CD14-positive monocyte (primary cell): Measurements from ENCODE around the gene ST8SIA3. TPM values are rescaled to one million over a fixed set of nuclear protein-coding genes. Genes with fewer than 3 reads are reported as not detected.

ENCODE experiments used
- DNase-seq, 3 donors: peaks; one replicate each; pipeline ENCODE4 v3.0.0-alpha.2; 2011 to 2022
- H2AFZ ChIP-seq: 2 replicates; pipeline ENCODE4 v1.6.0; 2012; ENCODE audit warnings: mild to moderate bottlenecking, low read depth, low read length, inconsistent platforms; ENCODE audit not compliant: insufficient read depth, poor library complexity, severe bottlenecking
- H3K27ac ChIP-seq, 2 donors: 1 replicate in 1 of 2; 2 replicates in 1 of 2; pipeline ENCODE4 v1.5.1; 2012 to 2013; ENCODE audit warnings: low read length in 2 of 2, control low read depth in 1 of 2, inconsistent platforms in 1 of 2, low read depth in 1 of 2, mild to moderate bottlenecking in 1 of 2
- H3K27me3 ChIP-seq, 2 donors: one replicate each; pipeline versions ENCODE4 v1.6.0 to v1.6.1; 2011 to 2013; ENCODE audit warnings: low read length in 2 of 2; ENCODE audit not compliant: control insufficient read depth in 2 of 2, insufficient read depth in 2 of 2
- H3K36me3 ChIP-seq, 2 donors: replicated peaks in 1 of 2; 1 replicate in 1 of 2; 2 replicates in 1 of 2; pipeline versions ENCODE4 v1.5.1 to v1.6.1; 2012 to 2013; ENCODE audit warnings: low read length in 2 of 2, control low read depth in 1 of 2, inconsistent platforms in 1 of 2, mild to moderate bottlenecking in 1 of 2; ENCODE audit not compliant: insufficient read depth in 2 of 2, control insufficient read depth in 1 of 2
- H3K4me1 ChIP-seq, 2 donors: 1 replicate in 1 of 2; 2 replicates in 1 of 2; pipeline versions ENCODE4 v1.5.1 to v1.6.1; 2012 to 2013; ENCODE audit warnings: low read length in 2 of 2, control low read depth in 1 of 2, inconsistent platforms in 1 of 2, mild to moderate bottlenecking in 1 of 2, moderate library complexity in 1 of 2; ENCODE audit not compliant: insufficient read depth in 2 of 2, control insufficient read depth in 1 of 2
- H3K4me2 ChIP-seq: replicated peaks from 2 replicates; pipeline ENCODE3; 2012; ENCODE audit warnings: low read length, moderate library complexity, mild to moderate bottlenecking; ENCODE audit not compliant: poor library complexity, severe bottlenecking; ENCODE audit errors: extremely low read depth
- H3K4me3 ChIP-seq, 3 experiments: fragments of 200-600 bp in 1 of 3; sonication (generic) in 1 of 3; replicated peaks in 1 of 3; 1 replicate in 2 of 3; 2 replicates in 1 of 3; pipeline ENCODE4 v1.5.1; 2011 to 2013; ENCODE audit warnings: low read length in 3 of 3, mild to moderate bottlenecking in 3 of 3, control low read depth in 2 of 3, low read depth in 2 of 3, inconsistent platforms in 1 of 3, moderate library complexity in 1 of 3
- H3K79me2 ChIP-seq: 2 replicates; pipeline ENCODE4 v1.6.0; 2012; ENCODE audit warnings: mild to moderate bottlenecking, control low read depth, inconsistent platforms, low read length, moderate library complexity; ENCODE audit not compliant: insufficient read depth
- H3K9ac ChIP-seq: 2 replicates; pipeline ENCODE4 v1.6.0; 2017; ENCODE audit warnings: low read length, mild to moderate bottlenecking; ENCODE audit not compliant: insufficient read depth, poor library complexity, severe bottlenecking
- H3K9me3 ChIP-seq, 2 donors: replicated peaks in 1 of 2; 1 replicate in 1 of 2; 2 replicates in 1 of 2; pipeline versions ENCODE4 v1.5.1 to v1.6.1; 2012 to 2013; ENCODE audit warnings: low read length in 2 of 2, control low read depth in 1 of 2; ENCODE audit not compliant: control insufficient read depth in 1 of 2, insufficient read depth in 1 of 2
- H4K20me1 ChIP-seq: 2 replicates; pipeline ENCODE4 v1.6.0; 2012; ENCODE audit warnings: mild to moderate bottlenecking, low read length, control low read depth, moderate library complexity; ENCODE audit not compliant: insufficient read depth
- H3K27ac Mint-ChIP-seq, 7 donors: one replicate each; pipeline ENCODE4 v1.8.0; 2020; ENCODE audit warnings: mild to moderate bottlenecking in 7 of 7, mixed read lengths in 7 of 7, moderate library complexity in 6 of 7, inconsistent platforms in 2 of 7
- H3K27me3 Mint-ChIP-seq, 3 donors: one replicate each; pipeline ENCODE4 v1.8.0; 2021 to 2022; ENCODE audit warnings: low read depth in 3 of 3, mild to moderate bottlenecking in 3 of 3, mixed read lengths in 3 of 3, moderate library complexity in 3 of 3, inconsistent platforms in 1 of 3
- H3K36me3 Mint-ChIP-seq, 2 donors: one replicate each; pipeline ENCODE4 v1.8.0; 2020; ENCODE audit warnings: mixed read lengths in 2 of 2, inconsistent platforms in 1 of 2, mild to moderate bottlenecking in 1 of 2
- H3K4me1 Mint-ChIP-seq: one replicate; pipeline ENCODE4 v1.8.0; 2020; ENCODE audit warnings: mild to moderate bottlenecking, mixed read lengths
- H3K4me3 Mint-ChIP-seq, 2 donors: one replicate each; pipeline ENCODE4 v1.8.0; 2020; ENCODE audit warnings: mild to moderate bottlenecking in 2 of 2, mixed read lengths in 2 of 2, moderate library complexity in 1 of 2
- H3K9me3 Mint-ChIP-seq, 7 donors: one replicate each; pipeline ENCODE4 v1.8.0; 2020 to 2022; ENCODE audit warnings: mixed read lengths in 7 of 7, mild to moderate bottlenecking in 6 of 7, moderate library complexity in 6 of 7, inconsistent platforms in 2 of 7
- CTCF ChIP-seq: fragments of 200-600 bp; IDR thresholded peaks from one replicate; pipeline ENCODE4 v1.8.0; 2022; ENCODE audit warnings: antibody characterized with exemption, mild to moderate bottlenecking
- WGBS: methylation state at CpG from one replicate; pipeline ENCODE4 v1.1.5; 2013; ENCODE audit warnings: missing lambda C conversion rate; ENCODE audit not compliant: insufficient coverage; 5-methylcytosine and 5-hydroxymethylcytosine counted together
- intact Hi-C, 2 donors: fragments of 100-400 bp; cut with micrococcal nuclease; formaldehyde crosslinking; loops; one replicate each; pipeline versions ENCODE4 v1.15.0 to v1.15.1; 2023
- polyA plus RNA-seq, 3 donors: library from polyadenylated mRNA; depleted of rRNA in 1 of 3; unstranded in 2 of 3; stranded (reverse) in 1 of 3; fragments of 300-500 nt in 2 of 3; fragments of >200 nt in 1 of 3; fragmentation: Illumina TruSeq in 2 of 3; gene quantifications; 1 replicate in 2 of 3; 2 replicates in 1 of 3; pipeline ENCODE4 v1.2.3, GENCODE V29; 2012 to 2021

Gene ST8SIA3
- polyA plus RNA-seq, 3 donors: not detected

- H4K20me1 ChIP-seq: no peaks in the 10 kb centered on the region
- no peaks in the 10 kb centered on the region for H3K36me3 ChIP-seq
- no peak overlapping the region for H3K27ac ChIP-seq
- Mint-ChIP-seq H3K27me3 (peaks cover 3 to 12% (median 6%) of the 10 kb centered on the region in 3 donors), H3K36me3 (no peaks in the 10 kb centered on the region), H3K9me3 (peaks cover 0 to 6% (median 2%) of the 10 kb centered on the region in 7 donors), H3K4me3 (no peak overlapping the region), H3K4me1 (no peaks in the 10 kb centered on the region), H3K27ac (no peak overlapping the region)
- TF ChIP-seq CTCF: no peak
- peaks cover 3 to 11% of the 10 kb centered on the region in 2 donors for H3K27me3 ChIP-seq
- H3K4me3 ChIP-seq: no peak overlapping the region
- no peaks in the 10 kb centered on the region for H3K4me1 ChIP-seq
- H3K9me3 ChIP-seq: no peaks in the 10 kb centered on the region
- no CpG with 5 or more reads among the region's 3 CpGs for WGBS
- DNase-seq: no peak
- intact Hi-C loops: no loop called here
- no peak overlapping the region for H3K4me2 ChIP-seq
- no peak overlapping the region for H2AFZ ChIP-seq
- H3K9ac ChIP-seq: no peak overlapping the region
- no peaks in the 10 kb centered on the region for H3K79me2 ChIP-seq
These were observed 58.4 kb downstream of the ST8SIA3 start for GRCh38 chr18:57410749-57411148.

GRCh38 chr18:57416542-57416941 lies 64.2 kb downstream of the ST8SIA3 start:
- no peaks in the 10 kb centered on the region for H3K4me1 Mint-ChIP-seq
- Histone ChIP-seq H3K36me3 (no peaks in the 10 kb centered on the region), H3K79me2 (no peaks in the 10 kb centered on the region), H3K4me1 (no peaks in the 10 kb centered on the region), H2AFZ (no peak overlapping the region), H3K4me2 (no peak overlapping the region), H4K20me1 (no peaks in the 10 kb centered on the region), H3K27me3 (peaks cover 5 to 21% of the 10 kb centered on the region in 2 donors), H3K4me3 (no peak overlapping the region), H3K9ac (no peak overlapping the region), H3K9me3 (no peaks in the 10 kb centered on the region), H3K27ac (no peak overlapping the region)
- H3K36me3 Mint-ChIP-seq: no peaks in the 10 kb centered on the region
- 91% methylated on average over 3 of the region's 4 CpGs for WGBS
- DNase-seq: no peak
- H3K9me3 Mint-ChIP-seq: peaks cover 0 to 13% (median 3%) of the 10 kb centered on the region in 7 donors
- peaks cover 9 to 25% (median 16%) of the 10 kb centered on the region in 3 donors for H3K27me3 Mint-ChIP-seq
- no peak overlapping the region for H3K4me3 Mint-ChIP-seq
- no peak for TF ChIP-seq CTCF
- intact Hi-C loops: no loop called here
- H3K27ac Mint-ChIP-seq: no peak overlapping the region

Other genes starting within 250 kb of the ST8SIA3 start
- gene BOD1L2, start 205.5 kb upstream of the ST8SIA3 start, polyA plus RNA-seq: not detected
- gene ONECUT2, start 82.8 kb downstream of the ST8SIA3 start, polyA plus RNA-seq: not detected
- gene FECH, start 234.1 kb downstream of the ST8SIA3 start, polyA plus RNA-seq: 10 to 100 TPM in 1 of 3 donors, 1 to 10 TPM in 2; 9.7 to 23.3 (median 9.9) TPM